Tibial nerve (tissue), 4 donors: ENCODE data around the gene ELF3. TPM values are rescaled to one million over a fixed set of nuclear protein-coding genes. Genes with fewer than 3 reads are reported as not detected.
A peak's percentile ranks its signal among the peaks of the same experiment; 100 is the strongest.

ENCODE experiments used
- DNase-seq, 2 donors: peaks; one replicate each; pipeline ENCODE4 v3.0.0-alpha.2; 2019; ENCODE audit warnings: low spot score in 2 of 2
- H3K27ac ChIP-seq, 4 donors: fragments of 200-600 bp; sonication (generic) in 3 of 4; one replicate each; pipeline ENCODE4 v1.5.1; 2017 to 2019; ENCODE audit warnings: mild to moderate bottlenecking in 1 of 4
- H3K27me3 ChIP-seq, 2 donors: fragments of 200-600 bp; sonication (generic) in 1 of 2; one replicate each; pipeline versions ENCODE4 v1.5.1 to v1.6.0; 2017 to 2019
- H3K36me3 ChIP-seq, 3 donors: fragments of 200-600 bp; sonication (generic); one replicate each; pipeline ENCODE4 v1.5.1; 2018 to 2019
- H3K4me1 ChIP-seq, 4 donors: fragments of 200-600 bp; sonication (generic) in 3 of 4; one replicate each; pipeline ENCODE4 v1.5.1; 2017 to 2019
- H3K4me3 ChIP-seq, 4 donors: fragments of 200-600 bp; sonication (generic) in 3 of 4; one replicate each; pipeline ENCODE4 v1.5.1; 2017 to 2019; ENCODE audit warnings: mild to moderate bottlenecking in 1 of 4, moderate library complexity in 1 of 4
- H3K9me3 ChIP-seq, 4 donors: fragments of 200-600 bp; sonication (generic) in 3 of 4; one replicate each; pipeline ENCODE4 v1.5.1; 2017 to 2019
- CTCF ChIP-seq, 5 experiments: fragments of 200-600 bp in 3 of 5; fragments of 450-650 bp in 2 of 5; sonication (generic) in 3 of 5; IDR thresholded peaks; one replicate each; pipeline ENCODE4 v1.5.1; 2016 to 2019; ENCODE audit warnings: antibody characterized with exemption in 5 of 5, mild to moderate bottlenecking in 3 of 5, moderate library complexity in 2 of 5
- EP300 ChIP-seq, 2 donors: sonication (generic); formaldehyde crosslinking; IDR thresholded peaks; one replicate each; pipeline ENCODE4 v1.6.1; 2017; ENCODE audit warnings: antibody characterized with exemption in 2 of 2, mild to moderate bottlenecking in 1 of 2
- POLR2A ChIP-seq, 2 donors: fragments of 450-650 bp; IDR thresholded peaks; one replicate each; pipeline ENCODE4 v1.6.1; 2017; ENCODE audit warnings: antibody characterized with exemption in 2 of 2, mild to moderate bottlenecking in 2 of 2, moderate library complexity in 2 of 2
- WGBS, 2 donors: methylation state at CpG; one replicate each; pipeline ENCODE4 v1.1.5; 2018; 5-methylcytosine and 5-hydroxymethylcytosine counted together
- total RNA-seq, 4 donors: library from RNA; depleted of rRNA; stranded (reverse); fragments of >200 nt; gene quantifications; one replicate each; pipeline ENCODE4 v1.1.0, GENCODE V29; 2016

The ELF3 gene
- total RNA-seq, 4 donors from 2014 or later: under 0.01 to 1.2 TPM; not detected in 2

- Histone ChIP-seq H3K4me1 (peaks cover 0 to 13% (median 0%) of the 10 kb centered on the region in 4 donors), H3K4me3 (no peak overlapping the region), H3K9me3 (no peaks in the 10 kb centered on the region), H3K27ac (peak overlapping the region in 1 of 4 donors; percentile 24), H3K27me3 (no peaks in the 10 kb centered on the region), H3K36me3 (peaks cover 7 to 48% (median 9%) of the 10 kb centered on the region in 3 donors)
- DNase-seq: no peak
- WGBS, 2 donors: 42 to 47% methylated on average over 9 of the region's 9 CpGs
- no peak for TF ChIP-seq EP300 (IDR thresholded peaks at IDR 0.05)
- no peak for TF ChIP-seq POLR2A (IDR thresholded peaks at IDR 0.05)
- TF ChIP-seq CTCF (IDR thresholded peaks at IDR 0.05): no peak
Observed at GRCh38 chr1:201970334-201971159, 39.8 kb upstream of the ELF3 start.

- Histone ChIP-seq H3K4me1 (peaks cover 0 to 37% (median 8%) of the 10 kb centered on the region in 4 donors), H3K27ac (peak overlapping the region in 3 of 4 donors; percentile 89 to 95 (median 93)), H3K9me3 (no peaks in the 10 kb centered on the region), H3K27me3 (no peaks in the 10 kb centered on the region), H3K4me3 (peak overlapping the region; percentile 80 to 95 (median 90)), H3K36me3 (no peaks in the 10 kb centered on the region)
- DNase-seq: peak; percentile 56 to 62
- TF ChIP-seq CTCF (IDR thresholded peaks at IDR 0.05) (no peak), POLR2A (IDR thresholded peaks at IDR 0.05) (no peak), EP300 (IDR thresholded peaks at IDR 0.05) (no peak)
- WGBS, 2 donors: 14 to 23% methylated on average over 13 to 19 of the region's 31 CpGs
Observed at GRCh38 chr1:201982082-201982622, 28.2 kb upstream of the ELF3 start.

GRCh38 chr1:201982623-201983379 lies 27.6 kb upstream of the ELF3 start, which contains the start of gene RNPEP:
RNPEP (plus strand) TSS chr1:201982648; CDS start chr1:201982667, 19 bp downstream.
- peak within 1 kb of the TSS; percentile 80 to 95 (median 90) for H3K4me3 ChIP-seq
- no peaks in the 10 kb centered on the region for H3K27me3 ChIP-seq
- TF ChIP-seq CTCF (IDR thresholded peaks at IDR 0.05) (peak in 2 of 5 experiments; percentile 42 to 57), POLR2A (IDR thresholded peaks at IDR 0.05) (peak; percentile 54 to 71), EP300 (IDR thresholded peaks at IDR 0.05) (no peak)
- H3K36me3 ChIP-seq: no peaks in the 10 kb centered on the region
- 0 to 1% methylated on average over 15 to 45 of the region's 80 CpGs for WGBS, 2 donors
- peak within 1 kb of the TSS; percentile 75 to 95 (median 91) for H3K27ac ChIP-seq
- peaks cover 0 to 37% (median 8%) of the 10 kb centered on the region in 4 donors for H3K4me1 ChIP-seq
- DNase-seq: peak; percentile 55 to 61
- H3K9me3 ChIP-seq: no peaks in the 10 kb centered on the region

- Histone ChIP-seq H3K4me3 (peak overlapping the region; percentile 80 to 95 (median 90)), H3K27me3 (no peaks in the 10 kb centered on the region), H3K9me3 (no peaks in the 10 kb centered on the region), H3K4me1 (peaks cover 0 to 37% (median 8%) of the 10 kb centered on the region in 4 donors), H3K27ac (peak overlapping the region; percentile 75 to 95 (median 91)), H3K36me3 (no peaks in the 10 kb centered on the region)
- WGBS, 2 donors: 7 to 10% methylated on average over 11 of the region's 11 CpGs
- DNase-seq: no peak
- peak in 1 of 2 donors; percentile 67 for TF ChIP-seq EP300 (IDR thresholded peaks at IDR 0.05)
- no peak for TF ChIP-seq POLR2A (IDR thresholded peaks at IDR 0.05)
Observed at GRCh38 chr1:201983380-201983805, 27.0 kb upstream of the ELF3 start.

- WGBS, 2 donors: 84 to 94% methylated on average over 3 of the region's 3 CpGs
- peak overlapping the region in 1 of 4 donors; percentile 89 for H3K27ac ChIP-seq
- peaks cover 0 to 43% (median 8%) of the 10 kb centered on the region in 4 donors for H3K4me1 ChIP-seq
- TF ChIP-seq CTCF (IDR thresholded peaks at IDR 0.05) (no peak), EP300 (IDR thresholded peaks at IDR 0.05) (no peak), POLR2A (IDR thresholded peaks at IDR 0.05) (no peak)
- H3K36me3 ChIP-seq: peaks cover 0 to 10% (median 0%) of the 10 kb centered on the region in 3 donors
- no peak for DNase-seq
- H3K9me3 ChIP-seq: no peaks in the 10 kb centered on the region
- no peak overlapping the region for H3K4me3 ChIP-seq
- H3K27me3 ChIP-seq: no peaks in the 10 kb centered on the region
Observed at GRCh38 chr1:201984446-201984845, 25.9 kb upstream of the ELF3 start.
